Spinal cord (tissue), 10 donors: ENCODE results near the gene AKR1C2. TPM values are rescaled to one million over a fixed set of nuclear protein-coding genes. Genes with fewer than 3 reads are reported as not detected.
A peak's percentile ranks its signal among the peaks of the same experiment; 100 is the strongest.
"Not testable (repeated sequence)": the region's sequence is repeated elsewhere in the genome, so short reads cannot be mapped to it uniquely, and the experiment has no call there.

Experiments
- DNase-seq, 6 donors: peaks; one replicate each; pipeline versions ENCODE4 v3.0.0 to v3.0.0-alpha.2; 2013 to 2015; ENCODE audit warnings: low spot score in 6 of 6, low read depth in 4 of 6
- H3K27ac ChIP-seq: one replicate; pipeline ENCODE4 v1.5.1; 2013; ENCODE audit warnings: low read depth, low read length, control low read depth
- H3K27me3 ChIP-seq: one replicate; pipeline ENCODE4 v1.6.1; 2013; ENCODE audit warnings: low read length; ENCODE audit not compliant: control insufficient read depth, insufficient read depth
- H3K36me3 ChIP-seq: one replicate; pipeline ENCODE4 v1.6.1; 2013; ENCODE audit warnings: low read length; ENCODE audit not compliant: control insufficient read depth, insufficient read depth
- H3K4me1 ChIP-seq: one replicate; pipeline ENCODE4 v1.6.1; 2013; ENCODE audit warnings: low read length; ENCODE audit not compliant: control insufficient read depth, insufficient read depth
- H3K4me3 ChIP-seq: one replicate; pipeline ENCODE4 v1.5.1; 2013; ENCODE audit warnings: low read depth, low read length, control low read depth
- H3K9me3 ChIP-seq: one replicate; pipeline ENCODE4 v1.6.1; 2013; ENCODE audit warnings: low read length; ENCODE audit not compliant: control insufficient read depth, insufficient read depth
- WGBS: methylation state at CpG from one replicate; pipeline ENCODE4 v1.1.5; 2013; ENCODE audit warnings: missing lambda C conversion rate; ENCODE audit not compliant: insufficient coverage; 5-methylcytosine and 5-hydroxymethylcytosine counted together
- polyA plus RNA-seq, 2 donors: library from polyadenylated mRNA; unstranded; fragments of 120-200 nt; gene quantifications; one replicate each; pipeline ENCODE4 v1.2.1, GENCODE V29; 2013; ENCODE audit not compliant: insufficient read length in 2 of 2
- total RNA-seq, 2 donors: library from RNA; depleted of rRNA in 1 of 2; stranded (reverse); fragments of 120-200 nt in 1 of 2; fragments of >200 nt in 1 of 2; gene quantifications; one replicate each; pipeline versions ENCODE4 v1.2.3 to v1.2.4, GENCODE V29; 2013 to 2014
- donor health status: healthy.

The AKR1C2 gene
- total and polyA plus RNA-seq, 4 donors: 27.5 to 58.3 (median 41.1) TPM

DNA sequence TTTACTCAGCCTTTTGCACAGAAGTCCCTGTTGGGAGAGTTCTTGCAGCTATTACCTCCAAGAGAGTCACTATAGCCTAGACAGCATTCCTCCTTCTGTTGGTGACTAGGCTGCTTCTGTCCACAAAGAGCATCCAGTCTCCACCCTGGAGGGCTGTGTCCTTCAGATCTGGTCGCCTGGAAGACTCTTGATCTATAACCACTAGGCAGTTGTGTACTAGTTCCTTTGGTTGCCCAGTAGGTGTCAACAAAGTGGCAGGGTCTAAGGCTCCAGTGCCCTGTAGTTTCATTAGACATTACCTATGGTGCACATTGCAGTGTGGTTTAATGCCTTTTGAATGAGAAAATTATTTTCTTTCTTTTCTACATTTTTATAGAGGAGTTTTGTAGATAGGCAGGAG is 11.3 kb upstream of the AKR1C2 start:
- Histone ChIP-seq H3K36me3 (no peaks in the 10 kb centered on the region), H3K27ac (no peak overlapping the region), H3K27me3 (no peaks in the 10 kb centered on the region), H3K4me1 (no peaks in the 10 kb centered on the region), H3K4me3 (no peak overlapping the region), H3K9me3 (no peaks in the 10 kb centered on the region)
- DNase-seq: no peak
- no CpG with 5 or more reads among the region's 1 CpG for WGBS

GRCh38 chr10:5014200-5014910 is 10.7 kb upstream of the AKR1C2 start:
- not testable (repeated sequence) for H3K9me3 ChIP-seq, DNase-seq, H3K4me3 ChIP-seq, H3K27me3 ChIP-seq, H3K4me1 ChIP-seq, H3K36me3 ChIP-seq, H3K27ac ChIP-seq
- WGBS: 60% methylated on average over 1 of the region's 4 CpGs

DNA sequence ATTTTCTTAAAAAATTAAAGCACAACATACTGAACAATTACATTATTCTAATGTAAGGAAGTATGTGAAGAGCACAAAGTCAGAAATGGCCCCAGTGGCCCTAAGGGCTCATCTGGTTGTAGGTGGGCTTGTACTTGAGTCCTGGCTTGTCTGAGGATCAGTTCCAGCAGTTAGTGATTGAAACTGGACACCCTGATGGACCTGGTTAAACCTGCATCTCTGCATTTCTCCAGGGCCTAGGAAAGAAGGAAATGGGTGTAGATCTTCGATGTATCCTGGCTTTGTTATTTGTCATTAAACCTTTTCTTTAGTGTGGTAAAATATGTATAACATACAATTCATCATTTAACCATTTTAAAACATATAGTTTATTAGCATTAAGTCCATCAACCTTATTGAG is 9.7 kb upstream of the AKR1C2 start:
- DNase-seq: no peak
- no peaks in the 10 kb centered on the region for H3K9me3 ChIP-seq
- no CpG with 5 or more reads among the region's 1 CpG for WGBS
- no peaks in the 10 kb centered on the region for H3K36me3 ChIP-seq
- H3K4me3 ChIP-seq: no peak overlapping the region
- H3K27me3 ChIP-seq: no peaks in the 10 kb centered on the region
- no peak overlapping the region for H3K27ac ChIP-seq
- no peaks in the 10 kb centered on the region for H3K4me1 ChIP-seq

- no peaks in the 10 kb centered on the region for H3K9me3 ChIP-seq
- no peak overlapping the region for H3K4me3 ChIP-seq
- H3K4me1 ChIP-seq: no peaks in the 10 kb centered on the region
- DNase-seq: no peak
- no CpG with 5 or more reads among the region's 2 CpGs for WGBS
- no peak overlapping the region for H3K27ac ChIP-seq
- no peaks in the 10 kb centered on the region for H3K36me3 ChIP-seq
- no peaks in the 10 kb centered on the region for H3K27me3 ChIP-seq
Observed at GRCh38 chr10:5012595-5012994, 8.9 kb upstream of the AKR1C2 start.

GRCh38 chr10:5011392-5011791 is 7.7 kb upstream of the AKR1C2 start:
- DNase-seq, H3K36me3 ChIP-seq, H3K9me3 ChIP-seq, H3K27ac ChIP-seq, H3K4me3 ChIP-seq, H3K27me3 ChIP-seq, H3K4me1 ChIP-seq: not testable (repeated sequence)
- 100% methylated on average over 1 of the region's 2 CpGs for WGBS

DNA sequence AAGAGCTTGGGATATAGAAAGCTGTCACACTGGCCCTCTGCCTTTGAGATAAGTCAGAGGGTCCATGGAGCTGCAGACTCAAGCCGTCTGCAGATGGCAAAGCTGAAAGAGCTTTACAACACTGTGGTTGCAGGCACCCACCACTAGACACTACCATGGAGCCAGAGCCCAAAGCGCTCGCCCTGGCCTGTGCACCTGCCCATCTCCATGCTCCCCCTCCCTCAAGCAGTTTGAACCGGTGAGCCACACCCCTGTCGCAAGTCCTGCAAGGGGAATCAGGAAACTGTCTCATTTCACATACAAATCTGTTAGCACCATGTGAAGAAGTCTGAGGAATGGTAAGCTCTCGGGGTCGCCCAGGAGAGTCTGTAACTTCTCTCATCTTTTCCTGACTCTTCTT is 6.4 kb upstream of the AKR1C2 start:
- not testable (repeated sequence) for H3K9me3 ChIP-seq, H3K4me1 ChIP-seq, H3K36me3 ChIP-seq, H3K27ac ChIP-seq, DNase-seq, H3K4me3 ChIP-seq, H3K27me3 ChIP-seq
- no CpG with 5 or more reads among the region's 7 CpGs for WGBS

- H3K36me3 ChIP-seq, H3K9me3 ChIP-seq, H3K27me3 ChIP-seq, H3K4me3 ChIP-seq, DNase-seq, H3K27ac ChIP-seq, H3K4me1 ChIP-seq: not testable (repeated sequence)
- 60% methylated on average over 1 of the region's 4 CpGs for WGBS
Observed at GRCh38 chr10:5008857-5009548, 5.3 kb upstream of the AKR1C2 start.

- H3K4me1 ChIP-seq, H3K27ac ChIP-seq, H3K4me3 ChIP-seq, DNase-seq, H3K9me3 ChIP-seq, H3K27me3 ChIP-seq, H3K36me3 ChIP-seq: not testable (repeated sequence)
Observed at GRCh38 chr10:5004501-5004900, 844 bp upstream of the AKR1C2 start.

GRCh38 chr10:5004030-5004385 is 351 bp upstream of the AKR1C2 start:
- DNase-seq, H3K4me1 ChIP-seq, H3K36me3 ChIP-seq, H3K9me3 ChIP-seq, H3K27ac ChIP-seq, H3K4me3 ChIP-seq, H3K27me3 ChIP-seq: not testable (repeated sequence)
- no CpG with 5 or more reads among the region's 1 CpG for WGBS

DNA sequence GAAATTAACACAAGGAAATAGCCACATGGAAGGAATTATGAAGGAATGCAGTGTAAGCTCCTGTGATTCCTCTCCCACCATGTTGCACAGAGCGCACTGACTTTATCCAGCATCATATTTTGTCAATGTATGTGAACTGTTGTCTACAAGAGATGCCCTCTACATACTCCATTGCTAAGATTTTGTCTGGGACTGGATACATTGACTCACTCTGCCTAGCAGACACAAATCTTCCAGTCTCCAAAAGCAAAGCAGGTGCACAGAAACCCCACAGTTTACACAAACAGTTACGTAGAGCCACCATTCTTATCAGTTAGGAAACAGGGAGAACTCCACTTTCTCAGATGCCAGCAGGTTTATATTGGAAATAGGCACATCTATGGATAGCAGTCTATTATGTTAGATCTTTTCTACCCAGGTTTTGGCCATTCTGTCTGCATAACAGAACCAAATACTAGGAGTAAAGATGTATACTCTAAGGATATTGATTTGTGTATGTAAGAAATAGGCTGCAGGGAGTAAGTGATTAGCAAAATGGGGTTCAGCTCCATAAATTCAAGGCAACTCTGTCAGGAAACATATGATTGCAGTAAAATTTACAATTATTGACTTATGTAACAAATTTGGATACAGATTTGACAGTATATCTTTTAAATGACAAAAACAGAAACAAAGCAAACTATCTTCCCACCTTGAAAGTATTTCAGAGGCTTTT is 1.5 kb downstream of the AKR1C2 start:
- no CpG with 5 or more reads among the region's 2 CpGs for WGBS
- DNase-seq: peak in 1 of 6 donors; percentile 38

More for the DNA sequence above, 1.5 kb downstream of the AKR1C2 start:
- H3K4me3 ChIP-seq: peak overlapping the region; percentile 9
- no peaks in the 10 kb centered on the region for H3K4me1 ChIP-seq
- no peaks in the 10 kb centered on the region for H3K27me3 ChIP-seq
- H3K9me3 ChIP-seq: no peaks in the 10 kb centered on the region
- no peaks in the 10 kb centered on the region for H3K36me3 ChIP-seq
- H3K27ac ChIP-seq: no peak overlapping the region
